GM20000 (cell line): Measurements from ENCODE around the gene TRPM6.

ENCODE experiments used
- DNase-seq: peaks from one replicate; pipeline ENCODE4 v3.0.0; 2012; ENCODE audit warnings: low spot score
- TF ChIP-seq, protein P1 (sequence below): IDR thresholded peaks from 2 replicates; pipeline ENCODE4 v1.5.1; 2012; ENCODE audit warnings: mild to moderate bottlenecking, control low read depth; ENCODE audit errors: extremely low read depth, missing control alignments

Gene TRPM6

GRCh38 chr9:74848153-74848525 lies 39.6 kb downstream of the TRPM6 start:
- TF ChIP-seq, protein P1, sequence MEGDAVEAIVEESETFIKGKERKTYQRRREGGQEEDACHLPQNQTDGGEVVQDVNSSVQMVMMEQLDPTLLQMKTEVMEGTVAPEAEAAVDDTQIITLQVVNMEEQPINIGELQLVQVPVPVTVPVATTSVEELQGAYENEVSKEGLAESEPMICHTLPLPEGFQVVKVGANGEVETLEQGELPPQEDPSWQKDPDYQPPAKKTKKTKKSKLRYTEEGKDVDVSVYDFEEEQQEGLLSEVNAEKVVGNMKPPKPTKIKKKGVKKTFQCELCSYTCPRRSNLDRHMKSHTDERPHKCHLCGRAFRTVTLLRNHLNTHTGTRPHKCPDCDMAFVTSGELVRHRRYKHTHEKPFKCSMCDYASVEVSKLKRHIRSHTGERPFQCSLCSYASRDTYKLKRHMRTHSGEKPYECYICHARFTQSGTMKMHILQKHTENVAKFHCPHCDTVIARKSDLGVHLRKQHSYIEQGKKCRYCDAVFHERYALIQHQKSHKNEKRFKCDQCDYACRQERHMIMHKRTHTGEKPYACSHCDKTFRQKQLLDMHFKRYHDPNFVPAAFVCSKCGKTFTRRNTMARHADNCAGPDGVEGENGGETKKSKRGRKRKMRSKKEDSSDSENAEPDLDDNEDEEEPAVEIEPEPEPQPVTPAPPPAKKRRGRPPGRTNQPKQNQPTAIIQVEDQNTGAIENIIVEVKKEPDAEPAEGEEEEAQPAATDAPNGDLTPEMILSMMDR, result no peak
- DNase-seq, result no peak

- TF ChIP-seq, protein P1, result no peak
- DNase-seq, result no peak
Measured at GRCh38 chr9:74847478-74848152, 40.1 kb downstream of the TRPM6 start.

DNA sequence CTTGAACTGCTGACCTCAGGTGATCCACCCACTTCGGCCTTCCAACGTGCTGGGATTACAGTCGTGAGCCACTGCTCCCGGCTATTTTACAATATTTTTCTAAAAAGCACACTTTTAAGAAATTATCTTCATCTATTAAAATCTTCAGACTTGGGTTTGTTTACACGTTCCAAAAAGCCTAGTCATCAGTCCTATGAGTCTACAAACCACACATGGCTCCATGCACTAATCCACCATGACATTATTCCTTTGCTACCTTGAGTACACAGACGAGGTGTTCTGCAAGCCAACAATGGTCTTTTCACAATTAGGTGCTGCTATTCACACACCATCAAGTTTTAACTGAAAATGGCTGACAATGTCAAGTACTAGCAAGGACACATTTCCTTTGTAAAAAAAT lies 41.0 kb downstream of the TRPM6 start:
- TF ChIP-seq, protein P1, result no peak
- DNase-seq, result no peak

DNA sequence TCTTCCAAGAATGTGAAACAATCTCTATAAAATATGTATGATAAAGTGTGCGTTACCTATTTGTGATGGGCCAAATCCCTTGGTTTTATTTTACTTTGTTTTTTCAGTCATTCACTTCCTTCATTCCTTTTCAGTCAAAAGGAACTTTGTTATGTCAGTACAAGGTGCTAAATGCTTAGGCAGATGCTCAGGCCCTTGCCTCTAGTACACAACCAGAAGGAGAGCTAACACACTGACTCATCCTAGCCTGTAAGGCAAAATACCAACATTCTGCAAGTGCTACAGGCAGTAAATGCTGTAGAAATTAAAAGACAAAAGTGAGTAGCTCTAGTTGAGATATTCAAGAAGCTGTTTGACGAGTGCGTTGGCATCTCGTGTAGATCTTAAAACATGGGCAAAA lies 49.4 kb downstream of the TRPM6 start:
- DNase-seq, result no peak
- TF ChIP-seq, protein P1, result no peak

GRCh38 chr9:74824654-74825053 lies 63.1 kb downstream of the TRPM6 start:
- no peak for DNase-seq
- TF ChIP-seq, protein P1, result no peak

GRCh38 chr9:74821636-74822035 lies 66.1 kb downstream of the TRPM6 start:
- TF ChIP-seq, protein P1, result no peak
- no peak for DNase-seq

GRCh38 chr9:74817816-74818215 lies 69.9 kb downstream of the TRPM6 start:
- DNase-seq, result no peak
- TF ChIP-seq, protein P1, result no peak
